Activated T-helper 9 cell treated with anti-CD3 and anti-CD28 coated beads, Interleukin-2, amount 50 U/mL, for 16 hours (primary cell): Measurements from ENCODE around the gene RPE65.
"Not testable (repeated sequence)": the region's sequence is repeated elsewhere in the genome, so short reads cannot be mapped to it uniquely, and the experiment has no call there.

Experiments
- DNase-seq: peaks from one replicate; pipeline ENCODE4 v3.0.0-alpha.2; 2020; ENCODE audit warnings: low read depth

The RPE65 gene

GRCh38 chr1:68449901-68450300 lies at the start of gene RPE65:
Gene RPE65 (minus strand): TSS chr1:68449954. CDS start chr1:68449905, 49 bp downstream.
- DNase-seq = no peak

GRCh38 chr1:68497358-68497698 lies 47.6 kb upstream of the RPE65 start:
- no peak for DNase-seq

- peak; percentile 55 for DNase-seq
Measured at GRCh38 chr1:68496680-68497357, 47.1 kb upstream of the RPE65 start, which contains the start of gene DEPDC1. Gene DEPDC1 (minus strand): TSS chr1:68497082. CDS start chr1:68496999, 83 bp downstream.

DNA sequence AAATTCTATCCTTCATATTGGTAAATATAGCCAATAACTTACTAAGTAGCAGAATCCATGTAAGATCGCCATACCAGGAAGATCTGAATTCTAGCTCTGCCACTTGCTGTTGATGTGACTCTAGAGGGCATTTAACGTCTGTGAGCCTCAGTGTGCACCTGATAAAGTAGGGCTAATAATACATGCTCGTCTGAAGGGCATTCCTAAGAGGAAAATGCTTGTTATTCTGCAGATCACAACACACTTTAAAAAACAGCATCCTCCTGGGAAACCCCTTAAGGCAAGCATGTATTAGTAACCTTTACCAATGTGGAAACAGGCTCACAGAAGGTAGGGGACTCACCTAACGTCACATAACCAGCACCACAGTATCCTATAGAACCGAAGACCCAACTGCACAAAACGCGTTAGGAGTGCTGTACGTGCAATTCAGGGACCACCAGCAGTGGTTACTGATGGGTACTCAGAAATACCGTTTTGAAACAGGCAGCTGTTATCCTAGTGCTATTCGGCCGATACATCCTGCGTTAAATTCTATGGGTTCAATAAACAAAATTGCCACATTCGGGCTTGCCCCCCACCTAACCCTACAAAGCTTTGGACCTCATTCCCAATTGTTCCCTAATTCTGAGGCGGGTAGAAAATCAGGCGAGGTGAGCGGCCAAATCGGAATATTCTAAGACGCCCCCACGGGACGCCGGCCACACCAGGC lies 46.4 kb upstream of the RPE65 start:
- DNase-seq = no peak

DNA sequence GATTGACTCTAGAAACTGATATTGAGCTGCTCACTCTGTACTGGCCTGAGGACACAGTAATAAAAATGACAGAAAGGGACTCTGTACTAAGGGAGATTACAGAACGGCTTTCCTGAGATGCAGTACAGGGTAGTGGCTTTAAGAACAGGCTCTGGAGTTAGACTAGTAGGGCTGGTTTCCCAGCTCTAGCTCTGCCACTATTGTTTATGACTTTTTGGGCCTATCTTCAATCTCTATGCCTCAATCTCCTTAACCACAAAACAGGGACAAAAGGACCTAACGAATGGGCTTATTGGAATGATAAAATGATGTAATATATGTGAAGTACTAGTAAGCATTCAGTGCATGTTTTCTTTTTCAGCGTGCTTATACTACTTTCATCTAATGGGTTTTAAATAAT lies 45.8 kb upstream of the RPE65 start:
- DNase-seq = no peak

DNA sequence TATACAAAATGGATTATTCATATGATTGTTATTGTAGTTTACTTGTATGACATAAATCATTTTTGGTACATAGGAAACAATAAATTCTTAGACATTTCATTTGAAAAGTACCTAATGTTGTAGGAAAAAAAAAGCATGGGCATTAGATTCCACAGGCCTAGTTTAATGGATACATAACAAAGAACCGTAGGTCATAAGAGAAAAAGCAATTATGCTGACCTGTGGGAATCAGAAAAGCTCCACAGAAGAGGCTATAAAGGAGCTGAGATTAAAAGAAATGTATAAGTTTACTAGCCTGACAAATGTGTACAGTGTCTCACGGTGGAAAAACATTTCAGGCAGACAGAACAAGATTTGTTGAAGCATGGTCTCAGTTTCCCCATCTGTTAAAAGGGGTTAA lies 43.4 kb upstream of the RPE65 start:
- DNase-seq = no peak

GRCh38 chr1:68492255-68492654 lies 42.5 kb upstream of the RPE65 start:
- not testable (repeated sequence) for DNase-seq

GRCh38 chr1:68490046-68490651 lies 40.4 kb upstream of the RPE65 start:
- no peak for DNase-seq

GRCh38 chr1:68485431-68486022 lies 35.8 kb upstream of the RPE65 start:
- DNase-seq = no peak

DNA sequence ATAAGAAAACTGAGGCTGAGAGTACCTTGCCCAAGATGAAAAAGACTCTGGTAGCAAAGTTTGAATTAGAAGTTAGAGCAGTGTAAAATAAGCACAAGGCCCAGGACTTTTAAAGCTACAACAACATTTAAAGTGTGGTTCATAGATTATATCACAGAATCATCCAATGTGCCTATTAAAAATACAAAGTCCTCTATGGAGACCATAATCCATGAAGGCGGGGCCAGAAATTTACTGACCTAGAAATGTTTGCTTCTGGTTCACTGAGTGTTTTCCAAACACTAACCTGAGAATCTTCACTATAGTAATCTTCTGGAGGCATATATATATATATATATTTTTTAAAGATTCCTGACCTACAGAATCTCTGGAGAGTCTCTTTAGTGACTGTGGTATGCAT lies 34.9 kb upstream of the RPE65 start:
- DNase-seq = no peak

GRCh38 chr1:68481041-68481440 lies 31.3 kb upstream of the RPE65 start:
- DNase-seq = no peak

GRCh38 chr1:68479501-68479900 lies 29.7 kb upstream of the RPE65 start:
- no peak for DNase-seq

GRCh38 chr1:68478662-68479061 lies 28.9 kb upstream of the RPE65 start:
- DNase-seq = no peak

DNA sequence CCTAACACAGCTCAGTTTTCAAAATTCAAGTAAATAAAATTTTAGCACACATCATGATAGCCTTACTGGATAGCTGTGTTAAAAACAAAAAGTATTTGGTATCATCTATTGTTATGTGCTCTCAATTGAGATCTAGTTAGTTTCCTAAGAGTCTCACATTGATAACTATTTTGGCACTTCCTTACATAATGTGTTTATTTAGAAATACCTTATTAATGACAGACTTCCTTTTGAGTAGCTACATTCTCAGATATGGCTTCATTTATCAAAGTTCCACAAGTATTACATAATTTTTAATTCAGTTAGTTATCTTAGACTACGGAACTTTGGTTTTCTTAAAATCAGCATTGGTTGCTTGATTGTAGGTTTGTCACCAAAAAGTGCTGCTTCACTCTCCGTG lies 26.9 kb upstream of the RPE65 start:
- not testable (repeated sequence) for DNase-seq

DNA sequence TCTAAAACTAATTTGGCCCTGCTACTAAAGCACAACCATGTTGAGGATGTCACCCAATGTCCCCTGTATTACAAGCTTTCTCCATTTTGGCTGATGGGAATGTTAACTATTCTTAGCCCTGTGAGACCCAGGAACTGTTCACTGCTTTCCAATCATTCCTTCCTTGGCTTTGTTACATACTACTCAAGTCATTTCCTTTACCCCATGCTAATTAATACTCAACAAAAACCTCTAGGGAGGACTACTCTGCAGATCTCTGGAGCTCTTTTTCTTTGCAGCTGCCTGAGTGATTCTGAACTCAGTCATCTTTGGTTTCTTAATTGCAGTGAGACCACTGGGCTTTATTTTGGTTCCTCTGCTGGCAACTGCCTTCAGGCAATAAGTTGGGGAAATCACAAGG lies 23.3 kb upstream of the RPE65 start:
- DNase-seq = no peak

DNA sequence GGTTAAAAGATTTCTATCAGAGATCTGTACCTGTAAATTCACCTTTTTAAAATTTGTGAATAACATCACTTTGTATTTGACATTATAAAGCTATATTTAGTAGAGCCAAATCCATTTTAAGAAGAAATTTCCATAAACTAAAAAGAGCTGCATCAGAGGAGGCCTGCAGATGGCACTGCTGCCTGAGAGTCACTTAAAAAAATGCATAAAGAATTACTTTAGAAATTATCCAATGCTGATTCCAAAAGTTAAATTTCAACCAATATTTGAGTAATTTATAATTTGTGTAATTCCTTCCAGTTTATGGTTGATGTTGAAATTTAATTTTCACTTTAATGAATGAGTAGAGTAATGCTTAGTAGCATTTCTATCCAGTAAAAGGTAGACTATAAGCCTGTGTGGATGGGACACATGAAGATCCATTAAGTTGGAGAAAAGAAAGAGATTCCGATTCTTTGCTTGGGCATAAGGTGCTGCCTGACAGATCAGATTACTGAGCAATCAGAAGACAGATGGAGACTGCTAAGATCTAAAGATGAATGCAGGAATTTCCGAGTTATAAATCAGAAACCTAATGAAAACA lies 20.7 kb upstream of the RPE65 start:
- no peak for DNase-seq

- DNase-seq = no peak
Measured at GRCh38 chr1:68464891-68465290, 15.1 kb upstream of the RPE65 start.

GRCh38 chr1:68460935-68461334 lies 11.2 kb upstream of the RPE65 start:
- no peak for DNase-seq

GRCh38 chr1:68459796-68460195 lies 10.0 kb upstream of the RPE65 start:
- no peak for DNase-seq

GRCh38 chr1:68459091-68459490 lies 9.3 kb upstream of the RPE65 start:
- no peak for DNase-seq

- no peak for DNase-seq
Measured at GRCh38 chr1:68456202-68456601, 6.4 kb upstream of the RPE65 start.

GRCh38 chr1:68454534-68454933 lies 4.8 kb upstream of the RPE65 start:
- no peak for DNase-seq
